ENCODE data around the gene ENOX1.

The ENOX1 gene

GRCh38 chr13:43325636-43326035, 461.1 kb downstream of the ENOX1 start:
- TF ChIP-seq, protein P1, sequence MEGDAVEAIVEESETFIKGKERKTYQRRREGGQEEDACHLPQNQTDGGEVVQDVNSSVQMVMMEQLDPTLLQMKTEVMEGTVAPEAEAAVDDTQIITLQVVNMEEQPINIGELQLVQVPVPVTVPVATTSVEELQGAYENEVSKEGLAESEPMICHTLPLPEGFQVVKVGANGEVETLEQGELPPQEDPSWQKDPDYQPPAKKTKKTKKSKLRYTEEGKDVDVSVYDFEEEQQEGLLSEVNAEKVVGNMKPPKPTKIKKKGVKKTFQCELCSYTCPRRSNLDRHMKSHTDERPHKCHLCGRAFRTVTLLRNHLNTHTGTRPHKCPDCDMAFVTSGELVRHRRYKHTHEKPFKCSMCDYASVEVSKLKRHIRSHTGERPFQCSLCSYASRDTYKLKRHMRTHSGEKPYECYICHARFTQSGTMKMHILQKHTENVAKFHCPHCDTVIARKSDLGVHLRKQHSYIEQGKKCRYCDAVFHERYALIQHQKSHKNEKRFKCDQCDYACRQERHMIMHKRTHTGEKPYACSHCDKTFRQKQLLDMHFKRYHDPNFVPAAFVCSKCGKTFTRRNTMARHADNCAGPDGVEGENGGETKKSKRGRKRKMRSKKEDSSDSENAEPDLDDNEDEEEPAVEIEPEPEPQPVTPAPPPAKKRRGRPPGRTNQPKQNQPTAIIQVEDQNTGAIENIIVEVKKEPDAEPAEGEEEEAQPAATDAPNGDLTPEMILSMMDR (conservative IDR thresholded peaks at IDR 0.05): no peak

DNA sequence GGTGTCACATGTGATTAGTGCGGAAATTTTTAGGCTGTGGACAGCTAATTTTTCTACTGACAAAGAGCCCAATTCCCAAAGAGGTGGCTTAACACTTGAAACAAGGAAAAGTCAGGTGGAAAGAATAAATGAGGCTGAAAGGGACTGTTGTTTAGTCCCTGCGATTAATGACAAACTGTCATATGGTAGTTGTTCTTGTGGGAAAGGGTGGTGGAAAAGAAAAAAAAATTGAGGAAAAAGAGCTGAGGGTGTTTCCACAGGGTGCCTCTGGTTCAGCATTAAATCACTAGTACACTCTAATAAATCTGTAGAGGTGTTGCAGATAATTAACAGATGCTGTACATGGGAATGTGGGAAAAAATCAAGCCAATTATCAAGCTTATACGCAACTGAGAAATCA, 462.6 kb downstream of the ENOX1 start:
- TF ChIP-seq, protein P1 (conservative IDR thresholded peaks at IDR 0.05): no peak
- no peak overlapping the region for H3K27ac ChIP-seq

More at GRCh38 chr13:43325636-43326035, 461.1 kb downstream of the ENOX1 start:
- H3K27ac ChIP-seq: no peak overlapping the region

- TF ChIP-seq, protein P1 (conservative IDR thresholded peaks at IDR 0.05): no peak
- H3K27ac ChIP-seq: no peak overlapping the region
Observed at GRCh38 chr13:43319617-43320444, 466.9 kb downstream of the ENOX1 start.

DNA sequence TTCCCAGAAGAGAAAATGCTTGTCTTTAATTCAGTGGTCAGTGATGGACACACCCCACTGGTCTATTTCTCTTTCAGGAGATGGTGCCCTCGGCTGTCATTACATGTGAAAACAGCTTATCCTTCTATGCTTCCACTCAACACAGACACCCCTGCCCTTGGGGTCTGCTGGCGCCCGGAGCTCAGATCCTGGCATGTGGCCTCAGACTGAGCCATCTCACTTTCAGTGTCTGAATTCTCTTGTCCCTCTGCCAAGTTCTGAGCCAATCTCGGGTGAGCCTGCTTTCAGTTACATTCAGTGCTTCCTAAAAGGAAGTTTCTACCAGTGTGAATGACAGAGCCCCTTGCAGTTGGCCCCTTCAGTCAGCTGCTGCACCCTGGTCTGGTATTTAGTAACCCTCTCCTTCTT, 469.8 kb downstream of the ENOX1 start:
- TF ChIP-seq, protein P1 (conservative IDR thresholded peaks at IDR 0.05): no peak
- H3K27ac ChIP-seq: no peak overlapping the region; the same call in 1 of the 2 replicates

GRCh38 chr13:43316281-43316680, 470.5 kb downstream of the ENOX1 start:
- TF ChIP-seq, protein P1 (conservative IDR thresholded peaks at IDR 0.05): no peak
- no peak overlapping the region for H3K27ac ChIP-seq

DNA sequence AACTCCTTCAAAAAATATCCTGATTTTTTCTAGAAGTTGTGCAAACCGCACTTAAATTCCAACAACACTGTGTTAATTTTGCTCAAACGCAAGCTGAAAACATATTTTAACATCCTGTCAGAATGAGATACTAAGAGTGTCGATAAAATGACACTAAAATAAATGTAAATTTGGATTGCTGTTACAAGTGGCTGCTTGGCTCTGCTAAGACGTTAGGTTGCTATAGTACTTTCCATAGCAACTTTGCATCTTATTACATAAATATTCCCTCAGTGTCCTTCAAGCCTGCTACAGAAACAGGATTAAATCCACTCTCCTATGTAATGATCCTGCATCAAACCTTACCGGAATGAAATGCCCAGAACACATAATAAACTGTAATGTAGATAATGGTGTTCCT, 471.2 kb downstream of the ENOX1 start:
- no peak overlapping the region for H3K27ac ChIP-seq
- TF ChIP-seq, protein P1 (conservative IDR thresholded peaks at IDR 0.05): no peak

DNA sequence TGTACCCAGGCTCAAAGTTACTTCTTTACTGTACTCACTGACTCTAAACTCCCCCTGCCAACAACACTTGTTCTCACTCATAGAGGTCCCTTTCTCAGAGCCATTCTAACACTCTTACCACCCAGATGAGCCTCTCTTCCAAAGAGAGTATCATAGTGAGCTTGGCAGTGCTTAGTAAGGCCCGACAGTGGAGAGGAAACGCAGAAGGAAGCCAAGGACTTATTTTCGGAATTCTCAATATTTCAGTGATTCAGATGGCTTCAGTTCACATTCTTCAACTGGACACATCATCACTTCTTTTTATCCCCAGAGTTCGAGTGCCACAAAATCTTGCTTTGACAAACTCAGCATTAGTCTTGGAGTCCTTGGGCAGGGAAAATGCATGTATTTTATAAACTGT, 477.5 kb downstream of the ENOX1 start:
- TF ChIP-seq, protein P1 (conservative IDR thresholded peaks at IDR 0.05): no peak
- peak overlapping the region; percentile 74; the same call in 1 of the 2 replicates for H3K27ac ChIP-seq
